Fibroblast of villous mesenchyme (primary cell): ENCODE measurements around the gene IRAK1. TPM values are rescaled to one million over a fixed set of nuclear protein-coding genes. Genes with fewer than 3 reads are reported as not detected.

Experiments
- DNase-seq: peaks from one replicate; pipeline ENCODE4 v3.0.0-alpha.2; 2010; ENCODE audit warnings: low read depth
- H3K4me3 ChIP-seq: 2 replicates; pipeline ENCODE4 v1.5.1; 2011; ENCODE audit warnings: low read depth, mild to moderate bottlenecking, low read length
- CTCF ChIP-seq: IDR thresholded peaks from 2 replicates; pipeline ENCODE4 v1.5.1; 2012; ENCODE audit warnings: low read depth, mild to moderate bottlenecking, low read length; ENCODE audit not compliant: insufficient read depth
- total RNA-seq: library from RNA; depleted of rRNA; stranded (reverse); fragments of >200 nt; gene quantifications from 2 replicates; pipeline ENCODE4 v1.2.3, GENCODE V29; 2012

IRAK1 gene
- total RNA-seq, 1 donor = 62.6 TPM

DNA sequence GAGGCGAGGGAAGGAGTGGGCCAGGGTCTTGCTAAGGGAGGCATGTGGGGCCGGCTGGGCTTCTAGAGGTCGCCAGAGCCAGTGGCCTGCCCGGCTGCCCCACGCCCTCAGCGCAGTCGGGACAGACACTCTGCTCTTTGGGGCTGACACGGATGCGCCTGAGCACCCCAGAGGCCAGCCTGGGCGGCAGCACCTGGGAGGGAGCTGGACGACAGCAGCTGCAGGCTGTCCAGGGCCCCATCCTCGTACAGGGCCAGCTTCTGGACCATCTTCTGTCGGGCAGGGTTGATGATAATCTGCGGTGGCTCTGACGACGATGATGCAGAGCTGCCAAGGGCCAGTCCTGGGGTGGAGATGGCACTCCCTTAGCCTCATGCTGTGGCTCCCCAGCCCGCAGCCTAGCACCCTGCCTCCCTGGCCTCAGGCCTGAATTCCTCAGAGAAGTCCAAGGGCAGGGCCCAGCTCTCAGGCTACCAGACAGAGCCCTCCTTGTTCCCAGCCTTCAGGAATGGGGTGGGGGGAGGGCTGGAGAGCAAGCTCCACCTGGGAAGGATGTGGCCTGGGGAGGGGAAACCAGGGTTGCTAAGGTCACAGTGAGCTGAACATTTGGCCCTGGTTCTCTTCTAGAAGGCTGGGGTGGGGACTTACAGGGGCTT is 7.2 kb downstream of the IRAK1 start:
- TF ChIP-seq CTCF = no peak

DNA sequence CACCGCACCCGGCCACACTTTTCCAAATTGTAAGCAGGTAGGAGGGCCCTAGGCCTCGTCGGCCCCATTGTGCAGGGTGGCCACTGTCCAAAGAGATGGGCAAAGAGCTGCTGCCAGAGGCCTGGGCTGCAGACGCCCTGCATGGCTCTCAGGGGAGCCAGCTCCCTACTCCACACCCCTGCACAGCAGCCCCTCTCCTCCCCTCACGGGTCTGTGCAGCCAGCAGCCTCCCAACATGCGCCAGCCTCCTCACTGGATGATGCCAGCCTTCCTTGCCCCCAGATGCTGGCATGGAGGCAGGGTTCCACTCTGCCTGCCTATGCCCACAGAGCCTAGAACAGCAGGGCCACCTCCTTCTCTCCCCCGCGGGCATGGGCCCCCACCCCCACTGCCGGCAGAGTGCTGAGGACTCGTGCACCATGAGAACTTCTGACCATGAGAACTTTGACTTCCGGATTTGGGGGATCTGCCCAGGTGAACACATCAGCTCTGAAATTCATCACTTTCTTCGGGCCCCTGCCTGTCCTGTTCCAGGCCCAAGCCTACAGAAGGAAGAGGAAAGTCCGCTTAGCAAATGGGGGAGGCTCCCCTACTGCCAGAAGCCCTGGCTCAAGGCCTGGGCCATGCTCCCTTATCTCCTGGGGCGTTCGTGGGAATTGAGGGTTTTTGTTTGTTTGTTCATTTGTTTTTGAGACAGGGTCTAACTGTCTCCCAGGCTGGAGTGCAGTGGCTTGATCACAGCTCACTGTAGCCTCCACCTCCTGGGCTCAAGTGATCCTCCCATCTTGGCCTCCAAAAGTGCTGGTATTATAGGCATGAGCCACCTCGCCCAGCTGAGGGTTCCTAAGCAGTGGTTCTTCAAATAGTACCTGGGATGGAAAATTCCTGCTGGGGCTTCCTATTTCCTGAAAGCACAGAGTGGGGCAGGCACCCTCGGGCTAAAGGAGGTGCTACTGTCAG is 8.0 kb downstream of the IRAK1 start:
- no peak for TF ChIP-seq CTCF
- DNase-seq = no peak

More for the DNA sequence above, 7.2 kb downstream of the IRAK1 start:
- DNase-seq = no peak
- H3K4me3 ChIP-seq = no peak overlapping the region

GRCh38 chrX:154010330-154011087 is 9.2 kb downstream of the IRAK1 start:
- no peak overlapping the region for H3K4me3 ChIP-seq
- no peak for TF ChIP-seq CTCF
- peak; percentile 60 for DNase-seq

More for the DNA sequence above, 8.0 kb downstream of the IRAK1 start:
- no peak overlapping the region for H3K4me3 ChIP-seq

GRCh38 chrX:154008521-154008920 is 11.2 kb downstream of the IRAK1 start:
- H3K4me3 ChIP-seq = no peak overlapping the region
- no peak for TF ChIP-seq CTCF
- DNase-seq = no peak

GRCh38 chrX:154006947-154007346 is 12.8 kb downstream of the IRAK1 start:
- no peak overlapping the region for H3K4me3 ChIP-seq
- no peak for DNase-seq
- TF ChIP-seq CTCF = no peak

DNA sequence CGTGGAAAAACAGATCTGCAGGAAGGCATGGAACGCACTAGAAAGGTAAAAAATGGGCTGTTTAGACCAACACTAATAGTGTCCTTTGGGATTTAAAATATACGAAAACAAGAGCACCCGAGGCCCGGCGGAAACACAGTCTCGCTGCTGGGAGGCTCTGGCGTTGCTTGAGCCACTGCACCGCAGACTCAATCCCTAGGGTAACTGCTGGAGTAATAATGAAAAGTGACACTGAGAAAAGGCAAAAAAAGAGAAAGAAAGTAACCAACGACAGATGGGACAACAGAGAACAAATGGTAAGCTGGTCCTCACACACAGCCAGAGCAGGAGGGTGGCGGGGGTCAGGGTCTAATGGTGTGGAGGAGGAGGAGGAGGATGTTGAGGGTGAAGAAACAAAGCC is 15.4 kb downstream of the IRAK1 start:
- no peak for TF ChIP-seq CTCF
- DNase-seq = no peak

More for the DNA sequence above, 15.4 kb downstream of the IRAK1 start:
- no peak overlapping the region for H3K4me3 ChIP-seq
